ENCODE measurements around the gene SUFU. TPM values are rescaled to one million over a fixed set of nuclear protein-coding genes. Genes with fewer than 3 reads are reported as not detected.

SUFU gene
- total RNA-seq, 1 experiment from 2014 or later: 6.3 TPM

GRCh38 chr10:102610441-102610887 lies 106.7 kb downstream of the SUFU start:
- H3K4me3 Mint-ChIP-seq (ENCODE audit: unreplicated experiment): no peak overlapping the region
- ChIA-PET POLR2A (interaction anchor here (0.6 kb wide), 1 partner anchor 35 kb away, joined by 4 read pairs; no protein-coding TSS in a partner anchor), CTCF (no interaction called here)
- H3K27me3 Mint-ChIP-seq (ENCODE audit: insufficient read depth, unreplicated experiment): no peaks in the 10 kb centered on the region
- H3K36me3 Mint-ChIP-seq (ENCODE audit: insufficient read depth, unreplicated experiment): no peaks in the 10 kb centered on the region
- DNase-seq (ENCODE audit: unreplicated experiment): no peak
- H3K9me3 Mint-ChIP-seq (ENCODE audit: unreplicated experiment): no peaks in the 10 kb centered on the region
- BruUV-seq (replicated peaks): no TSS peak
- intact Hi-C loops (cut with micrococcal nuclease): no loop called here
- peaks cover 8% of the 10 kb centered on the region for H3K4me1 Mint-ChIP-seq (ENCODE audit: insufficient read depth, unreplicated experiment)
- H3K27ac Mint-ChIP-seq (ENCODE audit: low read depth, unreplicated experiment): no peak overlapping the region
- no peak for TF ChIP-seq CTCF (IDR thresholded peaks at IDR 0.05; ENCODE audit: unreplicated experiment)

- DNase-seq (ENCODE audit: unreplicated experiment): no peak
- intact Hi-C loops (cut with micrococcal nuclease): no loop called here
- ChIA-PET POLR2A (no interaction called here), CTCF (no interaction called here)
- Mint-ChIP-seq H3K36me3 (ENCODE audit: insufficient read depth, unreplicated experiment) (peaks cover 7% of the 10 kb centered on the region), H3K9me3 (ENCODE audit: unreplicated experiment) (no peaks in the 10 kb centered on the region), H3K4me1 (ENCODE audit: insufficient read depth, unreplicated experiment) (peaks cover 6% of the 10 kb centered on the region), H3K4me3 (ENCODE audit: unreplicated experiment) (no peak overlapping the region), H3K27me3 (ENCODE audit: insufficient read depth, unreplicated experiment) (no peaks in the 10 kb centered on the region), H3K27ac (ENCODE audit: low read depth, unreplicated experiment) (no peak overlapping the region)
- no TSS peak for BruUV-seq (replicated peaks)
- no peak for TF ChIP-seq CTCF (IDR thresholded peaks at IDR 0.05; ENCODE audit: unreplicated experiment)
Observed at GRCh38 chr10:102611514-102612087, 107.8 kb downstream of the SUFU start.

GRCh38 chr10:102612964-102613275 lies 109.1 kb downstream of the SUFU start:
- peaks cover 16% of the 10 kb centered on the region for H3K36me3 Mint-ChIP-seq (ENCODE audit: insufficient read depth, unreplicated experiment)
- H3K4me1 Mint-ChIP-seq (ENCODE audit: insufficient read depth, unreplicated experiment): peaks cover 3% of the 10 kb centered on the region
- DNase-seq (ENCODE audit: unreplicated experiment): no peak
- intact Hi-C loops (cut with micrococcal nuclease): no loop called here
- ChIA-PET POLR2A (interaction anchor here (1.0 kb wide), 1 partner anchor 11 kb away, joined by 3 read pairs; no protein-coding TSS in a partner anchor), CTCF (no interaction called here)
- no TSS peak for BruUV-seq (replicated peaks)
- H3K27me3 Mint-ChIP-seq (ENCODE audit: insufficient read depth, unreplicated experiment): no peaks in the 10 kb centered on the region
- no peak overlapping the region for H3K27ac Mint-ChIP-seq (ENCODE audit: low read depth, unreplicated experiment)
- H3K4me3 Mint-ChIP-seq (ENCODE audit: unreplicated experiment): no peak overlapping the region
- no peaks in the 10 kb centered on the region for H3K9me3 Mint-ChIP-seq (ENCODE audit: unreplicated experiment)
- no peak for TF ChIP-seq CTCF (IDR thresholded peaks at IDR 0.05; ENCODE audit: unreplicated experiment)

GRCh38 chr10:102613286-102613685 lies 109.5 kb downstream of the SUFU start:
- BruUV-seq (replicated peaks): no TSS peak
- TF ChIP-seq CTCF (IDR thresholded peaks at IDR 0.05; ENCODE audit: unreplicated experiment): no peak
- CTCF ChIA-PET: interaction anchor here (0.5 kb wide), 1 partner anchor 258 kb away, joined by 3 read pairs; no protein-coding TSS in a partner anchor
- Mint-ChIP-seq H3K27me3 (ENCODE audit: insufficient read depth, unreplicated experiment) (no peaks in the 10 kb centered on the region), H3K9me3 (ENCODE audit: unreplicated experiment) (no peaks in the 10 kb centered on the region), H3K36me3 (ENCODE audit: insufficient read depth, unreplicated experiment) (peaks cover 19% of the 10 kb centered on the region), H3K4me1 (ENCODE audit: insufficient read depth, unreplicated experiment) (peaks cover 3% of the 10 kb centered on the region), H3K4me3 (ENCODE audit: unreplicated experiment) (no peak overlapping the region), H3K27ac (ENCODE audit: low read depth, unreplicated experiment) (no peak overlapping the region)
- intact Hi-C loops (cut with micrococcal nuclease): no loop called here
- DNase-seq (ENCODE audit: unreplicated experiment): no peak
- POLR2A ChIA-PET: no interaction called here
